A673 (cell line): ENCODE results near the gene DRAM1. TPM values are rescaled to one million over a fixed set of nuclear protein-coding genes. Genes with fewer than 3 reads are reported as not detected.

Source experiments
- BruUV-seq: library from RNA; stranded (reverse); fragments of 400-500 nt; replicated peaks from 2 replicates; lab custom pipeline; 2021; lab: Mats Ljungman, UMichigan
- CTCF ChIA-PET: fragments of 300-600 bp; sonication (Branson Sonifier 250); formaldehyde crosslinking; loops from one replicate; lab custom pipeline; 2022; ENCODE audit warnings: antibody characterized with exemption; lab: Charles Lee
- POLR2A ChIA-PET: fragments of 300-600 bp; sonication (Branson Sonifier 250); formaldehyde crosslinking; loops from one replicate; lab custom pipeline; 2022; ENCODE audit warnings: antibody characterized with exemption; ENCODE audit not compliant: low non-redundant PET; lab: Charles Lee
- DNase-seq: peaks from one replicate; pipeline ENCODE4 v3.0.0-alpha.2; 2015; ENCODE audit warnings: low spot score
- H3K27ac ChIP-seq: fragments of 200-600 bp; sonication (generic); 2 replicates; pipeline ENCODE4 v1.5.1; 2016; ENCODE audit warnings: mixed run types, low read depth, mild to moderate bottlenecking, mixed read lengths, antibody characterized with exemption, low read length; ENCODE audit not compliant: poor library complexity, severe bottlenecking
- H3K27me3 ChIP-seq: fragments of 200-600 bp; sonication (generic); replicated peaks from 2 replicates; pipeline ENCODE4 v1.6.1; 2017; ENCODE audit warnings: mixed run types, low read depth, mild to moderate bottlenecking, mixed read lengths, antibody characterized with exemption, low read length; ENCODE audit not compliant: insufficient read depth, poor library complexity
- H3K36me3 ChIP-seq: fragments of 200-600 bp; sonication (generic); 2 replicates; pipeline ENCODE4 v1.6.1; 2016; ENCODE audit warnings: mixed run types, mild to moderate bottlenecking, mixed read lengths, antibody characterized with exemption, low read length; ENCODE audit not compliant: insufficient read depth, poor library complexity, severe bottlenecking
- H3K4me1 ChIP-seq: fragments of 200-600 bp; sonication (generic); 2 replicates; pipeline ENCODE4 v1.6.1; 2017; ENCODE audit warnings: mixed run types, mild to moderate bottlenecking, mixed read lengths, antibody characterized with exemption, low read length; ENCODE audit not compliant: insufficient read depth, poor library complexity, severe bottlenecking
- H3K4me3 ChIP-seq: fragments of 200-600 bp; sonication (generic); 2 replicates; pipeline ENCODE4 v1.5.1; 2016; ENCODE audit warnings: low read depth, mixed run types, mild to moderate bottlenecking, mixed read lengths, low read length; ENCODE audit not compliant: poor library complexity, severe bottlenecking
- H3K9me3 ChIP-seq: fragments of 200-600 bp; sonication (generic); 2 replicates; pipeline ENCODE4 v1.6.1; 2016; ENCODE audit warnings: mixed run types, low read depth, mild to moderate bottlenecking, mixed read lengths, antibody characterized with exemption, low read length; ENCODE audit not compliant: poor library complexity, severe bottlenecking
- EZH2 ChIP-seq: fragments of 200-600 bp; sonication (generic); IDR thresholded peaks from 2 replicates; pipeline ENCODE4 v1.6.1; 2017; ENCODE audit warnings: borderline replicate concordance, low read depth, mild to moderate bottlenecking, mixed read lengths, antibody characterized with exemption, low read length; ENCODE audit not compliant: poor library complexity, severe bottlenecking
- intact Hi-C: fragments of 100-400 bp; cut with micrococcal nuclease; formaldehyde crosslinking; loops from one replicate; pipeline ENCODE4 v1.10.0; 2022; ENCODE audit not compliant: unreplicated experiment
- total RNA-seq: library from RNA; stranded (reverse); gene quantifications from 2 replicates; pipeline ENCODE4 v1.2.3, GENCODE V29; 2021
- TF ChIP-seq, protein P1 (sequence below): fragments of 300-800, 200-600 bp; sonication (generic); conservative IDR thresholded peaks from 2 replicates; pipeline ENCODE4 v1.5.1; 2017; ENCODE audit warnings: low read depth, mild to moderate bottlenecking, antibody characterized with exemption, low read length, moderate library complexity, mixed read lengths

DRAM1 gene
- total RNA-seq, 1 experiment from 2014 or later, result 10.5 TPM

DNA sequence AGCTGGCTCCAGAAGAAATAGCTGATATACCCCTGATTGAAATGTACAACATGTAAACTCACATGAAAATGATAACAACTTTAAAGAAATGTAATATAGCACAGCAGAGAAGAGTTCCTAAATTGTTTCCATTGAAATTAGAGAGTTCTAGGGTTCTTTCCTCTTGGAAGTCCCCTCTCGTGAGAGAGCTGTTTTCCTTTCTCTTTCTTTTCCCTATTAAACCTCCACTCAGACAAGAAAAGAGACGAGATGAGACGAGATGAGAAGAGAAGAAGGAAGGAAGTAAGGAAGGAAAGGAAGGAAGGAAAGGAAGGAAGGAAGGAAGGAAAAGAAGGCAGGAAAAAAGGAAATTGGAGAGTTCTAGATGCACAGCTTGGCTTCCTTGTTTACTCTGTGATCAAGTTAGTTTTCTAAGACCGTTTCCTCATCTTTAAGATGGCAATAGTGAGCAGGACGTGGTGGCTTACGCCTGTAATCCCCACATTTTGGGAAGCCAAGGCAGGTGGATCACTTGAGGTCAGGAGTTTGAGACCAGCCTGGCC is 11.9 kb downstream of the DRAM1 start:
- Histone ChIP-seq H3K36me3 (no peaks in the 10 kb centered on the region), H3K27ac (no peak overlapping the region), H3K4me3 (no peak overlapping the region), H3K9me3 (no peaks in the 10 kb centered on the region), H3K27me3 (no peaks in the 10 kb centered on the region), H3K4me1 (peaks cover 28% of the 10 kb centered on the region)
- BruUV-seq, result no TSS peak
- ChIA-PET CTCF (no interaction called here), POLR2A (no interaction called here)
- DNase-seq, result no peak
- TF ChIP-seq, protein P1, sequence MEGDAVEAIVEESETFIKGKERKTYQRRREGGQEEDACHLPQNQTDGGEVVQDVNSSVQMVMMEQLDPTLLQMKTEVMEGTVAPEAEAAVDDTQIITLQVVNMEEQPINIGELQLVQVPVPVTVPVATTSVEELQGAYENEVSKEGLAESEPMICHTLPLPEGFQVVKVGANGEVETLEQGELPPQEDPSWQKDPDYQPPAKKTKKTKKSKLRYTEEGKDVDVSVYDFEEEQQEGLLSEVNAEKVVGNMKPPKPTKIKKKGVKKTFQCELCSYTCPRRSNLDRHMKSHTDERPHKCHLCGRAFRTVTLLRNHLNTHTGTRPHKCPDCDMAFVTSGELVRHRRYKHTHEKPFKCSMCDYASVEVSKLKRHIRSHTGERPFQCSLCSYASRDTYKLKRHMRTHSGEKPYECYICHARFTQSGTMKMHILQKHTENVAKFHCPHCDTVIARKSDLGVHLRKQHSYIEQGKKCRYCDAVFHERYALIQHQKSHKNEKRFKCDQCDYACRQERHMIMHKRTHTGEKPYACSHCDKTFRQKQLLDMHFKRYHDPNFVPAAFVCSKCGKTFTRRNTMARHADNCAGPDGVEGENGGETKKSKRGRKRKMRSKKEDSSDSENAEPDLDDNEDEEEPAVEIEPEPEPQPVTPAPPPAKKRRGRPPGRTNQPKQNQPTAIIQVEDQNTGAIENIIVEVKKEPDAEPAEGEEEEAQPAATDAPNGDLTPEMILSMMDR, result no peak
- TF ChIP-seq EZH2, result no peak
- intact Hi-C loops, result no loop called here

DNA sequence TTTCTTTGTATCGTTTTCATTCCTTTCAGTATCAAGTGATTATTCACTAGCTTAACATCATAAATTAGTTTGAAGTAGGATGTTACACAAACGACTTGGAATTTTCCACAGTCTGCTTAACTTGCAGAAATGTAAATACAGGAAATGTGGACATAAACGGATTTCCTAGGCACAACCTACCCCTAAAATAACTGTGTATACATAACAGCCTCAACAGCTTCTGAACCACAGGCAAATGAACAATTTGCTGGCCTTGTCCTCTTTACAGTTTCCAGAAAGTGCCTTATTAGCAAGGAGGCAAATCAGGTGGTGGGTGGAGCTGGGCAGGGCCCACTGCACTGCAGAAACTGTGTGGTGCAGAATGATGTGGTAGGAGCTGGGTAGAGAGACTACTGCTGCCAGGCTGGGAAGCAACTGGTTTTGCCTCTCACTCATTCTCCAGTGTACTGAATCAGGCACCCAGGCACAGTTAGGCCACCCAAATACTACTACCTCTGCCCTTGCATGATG is 14.1 kb downstream of the DRAM1 start:
- H3K36me3 ChIP-seq, result no peaks in the 10 kb centered on the region
- DNase-seq, result peak; percentile 96
- TF ChIP-seq, protein P1, result no peak
- no peak for TF ChIP-seq EZH2
- H3K4me1 ChIP-seq, result peaks cover 28% of the 10 kb centered on the region
- no peaks in the 10 kb centered on the region for H3K27me3 ChIP-seq
- no peak overlapping the region for H3K4me3 ChIP-seq
- ChIA-PET CTCF (interaction anchor here (0.6 kb wide), 1 partner anchor 1741 kb away, joined by 3 read pairs; no protein-coding TSS in a partner anchor), POLR2A (interaction anchor here (0.7 kb wide), 1 partner anchor 328 kb away, joined by 3 read pairs; no protein-coding TSS in a partner anchor)
- intact Hi-C loops, result no loop called here
- H3K27ac ChIP-seq, result peak overlapping the region; percentile 82
- H3K9me3 ChIP-seq, result no peaks in the 10 kb centered on the region
- BruUV-seq, result no TSS peak

DNA sequence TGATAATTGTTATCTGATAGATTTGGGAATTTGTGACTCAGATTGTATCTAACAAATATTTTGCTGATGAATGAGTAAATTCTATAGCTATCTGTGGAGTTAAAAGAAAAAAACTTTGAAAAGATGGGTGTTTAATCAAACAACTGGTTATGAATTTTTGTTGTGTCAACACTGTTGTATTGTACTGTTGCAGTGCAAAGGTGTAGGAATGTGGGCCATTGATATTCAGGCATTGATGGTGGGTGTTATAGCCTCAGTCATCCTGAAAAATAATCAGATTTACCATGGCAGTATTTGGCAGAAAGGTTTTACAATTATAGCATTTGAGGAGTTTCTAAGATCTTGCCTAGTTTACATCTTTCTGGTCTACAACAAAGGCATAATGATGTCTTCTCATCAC is 15.4 kb downstream of the DRAM1 start:
- H3K9me3 ChIP-seq, result no peaks in the 10 kb centered on the region
- no TSS peak for BruUV-seq
- peaks cover 28% of the 10 kb centered on the region for H3K4me1 ChIP-seq
- ChIA-PET CTCF (no interaction called here), POLR2A (interaction anchor here (0.6 kb wide), 1 partner anchor 581 kb away, joined by 5 read pairs; no protein-coding TSS in a partner anchor)
- H3K4me3 ChIP-seq, result no peak overlapping the region
- no peaks in the 10 kb centered on the region for H3K27me3 ChIP-seq
- no peaks in the 10 kb centered on the region for H3K36me3 ChIP-seq
- no peak for DNase-seq
- H3K27ac ChIP-seq, result no peak overlapping the region
- intact Hi-C loops, result no loop called here
- no peak for TF ChIP-seq EZH2
- TF ChIP-seq, protein P1, result no peak
